ENCODE measurements around the gene VSTM2A.
A peak's percentile ranks its signal among the peaks of the same experiment; 100 is the strongest.

Gene VSTM2A

GRCh38 chr7:54556121-54556520 lies 13.9 kb downstream of the VSTM2A start:
- TF ChIP-seq POLR2A (IDR thresholded peaks at IDR 0.05; ENCODE audit: low read depth, low read length) = no peak
- TF ChIP-seq POLR2AphosphoS5 (IDR thresholded peaks at IDR 0.05; ENCODE audit: low read depth, low read length) = no peak
- no peak for TF ChIP-seq TAF1 (IDR thresholded peaks at IDR 0.05; ENCODE audit: borderline replicate concordance, low read depth, low read length)
- no peak for DNase-seq (ENCODE audit: insufficient read length)
- no peak for FAIRE-seq

DNA sequence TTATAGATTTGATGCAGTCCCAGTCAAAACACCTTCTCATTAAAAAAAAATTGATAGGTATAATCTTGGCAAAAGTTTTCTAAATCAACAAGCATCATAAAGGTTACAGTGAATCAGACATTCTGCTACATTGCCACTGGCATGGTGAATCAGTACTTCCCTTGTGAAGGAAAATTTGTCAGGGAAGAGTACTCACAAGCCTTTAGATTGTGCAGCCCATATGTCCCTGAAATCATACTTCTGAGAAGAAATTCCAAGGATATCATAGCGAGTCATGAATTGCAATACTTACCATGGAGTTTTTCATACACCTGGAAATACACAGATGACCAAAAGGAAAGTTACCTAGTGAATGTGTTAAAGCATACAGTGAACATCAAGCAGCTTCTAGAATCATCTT lies 17.2 kb downstream of the VSTM2A start:
- DNase-seq (ENCODE audit: insufficient read length) = no peak
- FAIRE-seq = no peak
- TF ChIP-seq TAF1 (IDR thresholded peaks at IDR 0.05; ENCODE audit: borderline replicate concordance, low read depth, low read length) = no peak
- TF ChIP-seq POLR2A (IDR thresholded peaks at IDR 0.05; ENCODE audit: low read depth, low read length) = no peak

DNA sequence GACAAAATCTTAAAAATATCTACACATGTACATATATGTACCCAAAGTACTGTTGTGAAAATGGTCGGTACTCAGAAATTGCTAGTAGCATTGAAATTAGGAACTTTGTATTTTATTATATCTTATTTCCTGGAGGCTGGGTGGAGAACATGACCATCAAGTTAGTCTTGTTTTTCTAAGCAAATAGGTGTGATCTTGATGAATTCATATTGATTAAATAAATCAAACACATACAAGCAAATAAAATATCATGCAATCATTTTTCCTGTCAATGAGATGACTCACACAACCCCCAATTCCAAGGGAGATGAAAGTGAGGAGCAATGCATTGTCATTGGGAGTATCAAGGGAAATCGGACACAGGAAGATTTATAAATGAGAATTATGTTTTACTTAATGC lies 18.0 kb downstream of the VSTM2A start:
- FAIRE-seq = no peak
- no peak for TF ChIP-seq POLR2AphosphoS5 (IDR thresholded peaks at IDR 0.05; ENCODE audit: low read depth, low read length)
- TF ChIP-seq TAF1 (IDR thresholded peaks at IDR 0.05; ENCODE audit: borderline replicate concordance, low read depth, low read length) = no peak
- TF ChIP-seq POLR2A (IDR thresholded peaks at IDR 0.05; ENCODE audit: low read depth, low read length) = no peak

DNA sequence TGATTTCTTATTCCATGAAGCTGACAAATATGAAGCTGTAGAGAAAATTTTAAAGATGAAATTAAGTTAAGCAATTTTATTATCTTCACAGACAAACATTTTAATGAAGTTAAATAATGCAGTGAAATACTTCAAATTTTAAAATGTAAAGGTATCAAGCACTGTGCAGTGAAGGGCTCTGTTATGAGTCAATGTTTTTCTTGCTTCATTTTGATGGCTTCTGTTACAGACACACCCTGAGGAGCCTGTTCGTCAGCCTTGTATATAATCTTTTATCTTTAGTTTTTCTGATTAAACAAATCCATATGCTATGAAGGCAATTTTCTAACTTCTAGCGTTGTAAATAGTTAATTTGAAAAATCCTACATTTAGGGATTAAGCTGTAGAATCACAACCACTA lies 18.5 kb downstream of the VSTM2A start:
- no peak for TF ChIP-seq POLR2AphosphoS5 (IDR thresholded peaks at IDR 0.05; ENCODE audit: low read depth, low read length)
- no peak for TF ChIP-seq TAF1 (IDR thresholded peaks at IDR 0.05; ENCODE audit: borderline replicate concordance, low read depth, low read length)
- TF ChIP-seq POLR2A (IDR thresholded peaks at IDR 0.05; ENCODE audit: low read depth, low read length) = no peak
- no peak for DNase-seq (ENCODE audit: insufficient read length)
- FAIRE-seq = no peak

More for the DNA sequence above, 18.0 kb downstream of the VSTM2A start:
- DNase-seq (ENCODE audit: insufficient read length) = no peak

DNA sequence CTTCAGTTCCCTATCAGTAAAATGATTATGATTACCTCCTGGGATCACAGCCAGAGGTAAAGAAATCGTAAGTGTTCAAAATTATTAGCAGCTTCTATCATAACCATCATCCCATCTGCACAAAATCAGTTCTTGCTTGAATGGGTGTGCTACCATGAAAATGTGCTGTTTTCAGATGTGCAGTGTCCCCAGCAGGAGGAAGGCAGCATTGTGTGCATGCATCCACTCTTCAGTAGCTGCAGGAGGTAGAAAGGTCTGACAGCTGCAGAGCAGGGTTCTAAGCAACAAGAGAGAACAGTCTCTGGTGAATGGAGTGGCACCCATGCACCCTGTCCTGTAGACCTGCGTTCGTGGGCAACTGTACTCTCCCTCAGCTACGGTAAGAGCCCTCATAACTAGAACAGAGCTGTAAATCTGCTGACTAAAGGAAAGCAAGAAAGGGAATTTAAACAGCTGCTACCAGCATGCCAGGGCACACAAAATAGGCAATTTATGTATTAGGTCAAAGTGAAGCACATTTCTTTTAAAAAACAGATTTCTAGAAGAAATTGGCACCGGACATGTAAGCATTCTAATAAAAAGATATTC lies 21.2 kb downstream of the VSTM2A start:
- DNase-seq (ENCODE audit: insufficient read length) (no peak), FAIRE-seq (no peak)
- TF ChIP-seq TAF1 (IDR thresholded peaks at IDR 0.05; ENCODE audit: borderline replicate concordance, low read depth, low read length) (no peak), POLR2A (IDR thresholded peaks at IDR 0.05; ENCODE audit: low read depth, low read length) (no peak), POLR2AphosphoS5 (IDR thresholded peaks at IDR 0.05; ENCODE audit: low read depth, low read length) (no peak)

DNA sequence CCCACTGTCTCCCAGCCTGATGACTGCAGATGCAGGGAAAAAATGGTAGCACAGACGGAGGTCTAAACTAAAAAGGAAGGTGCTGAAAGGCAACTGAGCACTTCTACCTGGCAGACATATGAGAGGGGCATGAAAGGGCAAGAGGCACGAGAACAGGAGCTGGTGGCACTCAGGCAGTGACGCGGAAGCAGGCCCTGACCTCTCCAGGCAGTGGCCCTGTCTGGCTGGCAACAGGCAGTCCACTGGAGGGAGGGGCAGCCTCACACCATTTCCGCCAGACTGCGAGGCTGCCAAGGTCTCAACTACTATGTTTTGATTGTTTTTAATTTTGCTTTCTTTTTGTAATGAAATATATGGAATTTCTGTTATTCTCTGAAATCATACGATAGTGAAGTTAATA lies 23.3 kb downstream of the VSTM2A start:
- DNase-seq (ENCODE audit: insufficient read length) (no peak), FAIRE-seq (no peak)
- no peak for TF ChIP-seq POLR2A (IDR thresholded peaks at IDR 0.05; ENCODE audit: low read depth, low read length)
- TF ChIP-seq POLR2AphosphoS5 (IDR thresholded peaks at IDR 0.05; ENCODE audit: low read depth, low read length) = no peak
- TF ChIP-seq TAF1 (IDR thresholded peaks at IDR 0.05; ENCODE audit: borderline replicate concordance, low read depth, low read length) = no peak

DNA sequence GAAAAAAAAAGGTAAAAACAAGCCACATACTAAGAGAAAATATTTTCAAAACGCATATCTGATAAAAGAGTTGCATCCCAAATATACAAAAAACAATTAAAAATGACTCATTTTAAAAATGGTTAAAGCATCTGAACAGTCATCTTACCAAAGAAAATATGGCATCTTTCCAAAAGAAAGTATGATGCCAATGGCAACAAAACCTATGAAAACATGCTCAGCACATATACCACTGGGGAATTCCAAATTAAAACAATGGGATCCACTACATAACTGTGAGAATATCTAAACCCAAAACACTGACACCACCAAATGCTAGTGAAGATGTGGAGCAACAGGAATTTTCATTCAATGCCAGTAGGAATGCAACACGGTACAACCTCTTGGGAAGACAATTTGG lies 39.3 kb downstream of the VSTM2A start:
- TF ChIP-seq TAF1 (IDR thresholded peaks at IDR 0.05; ENCODE audit: borderline replicate concordance, low read depth, low read length) (no peak), POLR2A (IDR thresholded peaks at IDR 0.05; ENCODE audit: low read depth, low read length) (no peak)
- FAIRE-seq = no peak
- DNase-seq (ENCODE audit: insufficient read length) = no peak

GRCh38 chr7:54591404-54592386 lies 49.5 kb downstream of the VSTM2A start:
- DNase-seq (ENCODE audit: insufficient read length) (no peak), FAIRE-seq (no peak)
- TF ChIP-seq POLR2AphosphoS5 (IDR thresholded peaks at IDR 0.05; ENCODE audit: low read depth, low read length) = no peak
- no peak for TF ChIP-seq POLR2A (IDR thresholded peaks at IDR 0.05; ENCODE audit: low read depth, low read length)
- no peak for TF ChIP-seq TAF1 (IDR thresholded peaks at IDR 0.05; ENCODE audit: borderline replicate concordance, low read depth, low read length)

DNA sequence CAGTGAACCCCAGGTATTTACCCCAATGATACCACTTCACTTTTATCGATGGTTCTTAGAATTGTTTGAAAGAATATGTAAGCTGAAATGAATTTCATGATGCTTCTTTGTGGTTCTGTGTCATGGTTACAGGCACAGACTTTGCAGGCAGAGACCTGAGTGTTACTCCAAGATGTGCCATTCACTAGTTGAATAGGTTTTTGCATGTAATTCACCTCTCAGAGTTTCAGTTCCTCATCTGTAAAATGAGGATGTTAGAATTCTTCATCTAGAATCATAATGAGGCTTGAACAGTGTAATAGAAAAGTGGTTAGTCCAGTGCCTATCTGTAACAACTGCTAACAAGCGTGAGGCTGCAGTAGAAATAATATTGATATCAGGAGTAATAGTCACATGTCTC lies 54.6 kb downstream of the VSTM2A start:
- DNase-seq (ENCODE audit: insufficient read length) (no peak), FAIRE-seq (peak; percentile 54)
- TF ChIP-seq TAF1 (IDR thresholded peaks at IDR 0.05; ENCODE audit: borderline replicate concordance, low read depth, low read length) = no peak
- TF ChIP-seq POLR2A (IDR thresholded peaks at IDR 0.05; ENCODE audit: low read depth, low read length) = no peak
- TF ChIP-seq POLR2AphosphoS5 (IDR thresholded peaks at IDR 0.05; ENCODE audit: low read depth, low read length) = no peak

- DNase-seq (ENCODE audit: insufficient read length) = no peak
- TF ChIP-seq TAF1 (IDR thresholded peaks at IDR 0.05; ENCODE audit: borderline replicate concordance, low read depth, low read length) (no peak), POLR2AphosphoS5 (IDR thresholded peaks at IDR 0.05; ENCODE audit: low read depth, low read length) (no peak), POLR2A (IDR thresholded peaks at IDR 0.05; ENCODE audit: low read depth, low read length) (no peak)
- FAIRE-seq = no peak
Measured at GRCh38 chr7:54615537-54615936, 73.4 kb downstream of the VSTM2A start.
